Heart left ventricle (tissue), 13 donors: ENCODE measurements around the gene GGNBP2.

Experiments
- POLR2A ChIP-seq, 2 donors: fragments of 450-650 bp; IDR thresholded peaks; one replicate each; pipeline ENCODE4 v1.6.1; 2017; ENCODE audit warnings: antibody characterized with exemption in 2 of 2, mild to moderate bottlenecking in 2 of 2, moderate library complexity in 2 of 2
- TF ChIP-seq, protein P1 (sequence below), 12 donors: fragments of 200-600 bp; sonication (generic) in 4 of 12; IDR thresholded peaks; one replicate each; pipeline versions ENCODE4 v1.5.0 to v1.8.0; 2018 to 2022; ENCODE audit warnings: antibody characterized with exemption in 12 of 12, mild to moderate bottlenecking in 5 of 12
- donor health status: ischemic (EF 13 %, LVEDD 7.1; RV severe dilation, severe dysfunction).
- donor health status: DM: no; HTN: yes; CAD: no.
- donor health status: DM: no; HTN: no; CAD: no.
- donor health status: ischemic (EF 25% LVEDD 6.9; RV normal size, moderate dysfunction).
- donor health status: ischemic (EF 25% LVEDD 5.7; RV mildly dilated, moderate dysfunction).
- donor health status: ischemic (EF 35%, LVEDD 5.7; RV mildly dilated, moderate dysfunction).
- donor health status: nonischemic (EF 11% LVEDD 7.7; RV severe dilation, severe dysfunction).
- donor health status: DM: yes; HTN: yes; CAD: no.
- donor health status: PGD.
- donor health status: ischemic (EF 29% LVEDD 5.4; RV normal size, mild dysfunction).
- donor health status: nonischemic (EF 23%, LVEDD 6.1; RV moderate dilation, normal function).

DNA sequence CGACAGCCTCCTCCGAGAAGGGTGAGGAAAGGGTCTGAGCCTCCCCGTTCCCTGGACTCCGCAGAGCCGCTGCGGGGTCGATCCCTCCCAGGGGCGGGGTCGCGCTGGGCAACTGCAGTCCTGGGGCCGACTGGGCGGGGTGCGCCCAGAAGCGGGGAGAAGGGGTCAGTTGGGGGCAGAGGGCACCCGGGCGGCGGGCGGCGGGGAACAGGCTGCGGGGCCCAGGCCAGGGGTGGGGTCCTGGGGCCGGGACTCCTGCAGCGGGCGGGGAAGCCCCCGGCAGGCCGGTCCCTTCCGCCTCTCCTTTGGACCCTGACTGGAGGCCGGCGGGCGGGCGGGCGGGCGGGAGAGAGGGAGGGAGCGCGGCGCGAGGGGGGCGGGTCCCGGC lies 352 bp downstream of the GGNBP2 start:
- no peak for TF ChIP-seq POLR2A (IDR thresholded peaks at IDR 0.05)
- TF ChIP-seq, protein P1, sequence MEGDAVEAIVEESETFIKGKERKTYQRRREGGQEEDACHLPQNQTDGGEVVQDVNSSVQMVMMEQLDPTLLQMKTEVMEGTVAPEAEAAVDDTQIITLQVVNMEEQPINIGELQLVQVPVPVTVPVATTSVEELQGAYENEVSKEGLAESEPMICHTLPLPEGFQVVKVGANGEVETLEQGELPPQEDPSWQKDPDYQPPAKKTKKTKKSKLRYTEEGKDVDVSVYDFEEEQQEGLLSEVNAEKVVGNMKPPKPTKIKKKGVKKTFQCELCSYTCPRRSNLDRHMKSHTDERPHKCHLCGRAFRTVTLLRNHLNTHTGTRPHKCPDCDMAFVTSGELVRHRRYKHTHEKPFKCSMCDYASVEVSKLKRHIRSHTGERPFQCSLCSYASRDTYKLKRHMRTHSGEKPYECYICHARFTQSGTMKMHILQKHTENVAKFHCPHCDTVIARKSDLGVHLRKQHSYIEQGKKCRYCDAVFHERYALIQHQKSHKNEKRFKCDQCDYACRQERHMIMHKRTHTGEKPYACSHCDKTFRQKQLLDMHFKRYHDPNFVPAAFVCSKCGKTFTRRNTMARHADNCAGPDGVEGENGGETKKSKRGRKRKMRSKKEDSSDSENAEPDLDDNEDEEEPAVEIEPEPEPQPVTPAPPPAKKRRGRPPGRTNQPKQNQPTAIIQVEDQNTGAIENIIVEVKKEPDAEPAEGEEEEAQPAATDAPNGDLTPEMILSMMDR (IDR thresholded peaks at IDR 0.05), result no peak
